Endodermal cell (in vitro differentiated cells): ENCODE measurements around the gene DIRAS1. TPM values are rescaled to one million over a fixed set of nuclear protein-coding genes. Genes with fewer than 3 reads are reported as not detected.

ENCODE experiments used
- DNase-seq: peaks from one replicate; pipeline ENCODE4 v3.0.0-alpha.2; 2017
- H3K27ac ChIP-seq: 2 replicates; pipeline ENCODE4 v1.5.1; 2013; ENCODE audit warnings: mild to moderate bottlenecking, low read depth, low read length, moderate library complexity
- H3K27me3 ChIP-seq: 2 replicates; pipeline ENCODE4 v1.6.1; 2013; ENCODE audit warnings: mild to moderate bottlenecking, low read length, moderate library complexity; ENCODE audit not compliant: insufficient read depth, control insufficient read depth, poor library complexity, severe bottlenecking
- H3K36me3 ChIP-seq: 2 replicates; pipeline ENCODE4 v1.7.0; 2013; ENCODE audit warnings: mild to moderate bottlenecking, low read length, moderate library complexity; ENCODE audit not compliant: control insufficient read depth, insufficient read depth
- H3K4me1 ChIP-seq: one replicate; pipeline ENCODE4 v1.7.0; 2013; ENCODE audit warnings: low read length; ENCODE audit not compliant: control insufficient read depth, insufficient read depth
- H3K4me3 ChIP-seq: 2 replicates; pipeline ENCODE4 v1.5.1; 2013; ENCODE audit warnings: mild to moderate bottlenecking, low read length, moderate library complexity
- H3K9ac ChIP-seq: 2 replicates; pipeline ENCODE4 v1.6.1; 2013; ENCODE audit warnings: mild to moderate bottlenecking, low read length, moderate library complexity; ENCODE audit not compliant: poor library complexity, severe bottlenecking; ENCODE audit errors: extremely low read depth
- H3K9me3 ChIP-seq: 2 replicates; pipeline ENCODE4 v1.6.1; 2013; ENCODE audit warnings: mild to moderate bottlenecking, low read length, moderate library complexity; ENCODE audit not compliant: control insufficient read depth
- H3K27ac Mint-ChIP-seq: 2 replicates; pipeline ENCODE4 v1.8.0; 2020; ENCODE audit warnings: mixed read lengths
- H3K27me3 Mint-ChIP-seq: 2 replicates; pipeline ENCODE4 v1.8.0; 2021; ENCODE audit warnings: mild to moderate bottlenecking, mixed read lengths; ENCODE audit not compliant: insufficient read depth
- H3K36me3 Mint-ChIP-seq: 2 replicates; pipeline ENCODE4 v1.8.0; 2020; ENCODE audit warnings: low read depth, mixed read lengths
- H3K4me1 Mint-ChIP-seq: 2 replicates; pipeline ENCODE4 v1.8.0; 2020; ENCODE audit warnings: mixed read lengths
- H3K4me3 Mint-ChIP-seq: 2 replicates; pipeline ENCODE4 v1.8.0; 2020; ENCODE audit warnings: mild to moderate bottlenecking, moderate library complexity, mixed read lengths
- H3K9me3 Mint-ChIP-seq: 2 replicates; pipeline ENCODE4 v1.8.0; 2020; ENCODE audit warnings: mild to moderate bottlenecking, mixed read lengths
- CTCF ChIP-seq: fragments of 200-600 bp; sonication (generic); conservative IDR thresholded peaks from 2 replicates; pipeline ENCODE4 v1.5.0; 2021; ENCODE audit warnings: antibody characterized with exemption, mild to moderate bottlenecking
- WGBS, 2 experiments: methylation state at CpG; one replicate each; pipeline versions ENCODE4 v1.1.5 to v1.1.7; 2013; ENCODE audit warnings: missing lambda C conversion rate in 2 of 2, mixed read lengths in 1 of 2; ENCODE audit not compliant: insufficient coverage in 1 of 2, insufficient read length in 1 of 2; 5-methylcytosine and 5-hydroxymethylcytosine counted together
- total RNA-seq, 2 donors: library from RNA; stranded (reverse); fragmentation: NEBNext Ultra II Directional in 1 of 2; extraction: Animal tissue kit (Norgen Biotek cat#: 25700) in 1 of 2; gene quantifications; 2 replicates in 1 of 2; 3 replicates in 1 of 2; pipeline ENCODE4 v1.2.1, GENCODE V29; 2021

The DIRAS1 gene
- total RNA-seq, 2 donors from 2014 or later: 4.7 to 8.4 TPM

- H3K4me1 ChIP-seq: no peaks in the 10 kb centered on the region
- H3K36me3 Mint-ChIP-seq: peaks cover 56% of the 10 kb centered on the region
- no peak overlapping the region for H3K9ac ChIP-seq
- no peak overlapping the region for H3K27ac ChIP-seq
- no peak overlapping the region for H3K4me3 ChIP-seq
- TF ChIP-seq CTCF: no peak
- H3K4me3 Mint-ChIP-seq: no peak overlapping the region
- H3K27me3 Mint-ChIP-seq: no peaks in the 10 kb centered on the region
- H3K36me3 ChIP-seq: peaks cover 64% of the 10 kb centered on the region
- no peak for DNase-seq
- no peaks in the 10 kb centered on the region for H3K9me3 ChIP-seq
- H3K9me3 Mint-ChIP-seq: no peaks in the 10 kb centered on the region
- no peaks in the 10 kb centered on the region for H3K4me1 Mint-ChIP-seq
- 82 to 95% methylated on average over 2 to 7 of the region's 7 CpGs for WGBS, 2 experiments
- H3K27me3 ChIP-seq: no peaks in the 10 kb centered on the region
- H3K27ac Mint-ChIP-seq: no peak overlapping the region
Observed at GRCh38 chr19:2759965-2760364, 38.8 kb upstream of the DIRAS1 start.

- Mint-ChIP-seq H3K4me3 (no peak overlapping the region), H3K4me1 (no peaks in the 10 kb centered on the region), H3K27ac (no peak overlapping the region), H3K27me3 (no peaks in the 10 kb centered on the region), H3K9me3 (no peaks in the 10 kb centered on the region), H3K36me3 (peaks cover 52% of the 10 kb centered on the region)
- no peaks in the 10 kb centered on the region for H3K4me1 ChIP-seq
- DNase-seq: no peak
- TF ChIP-seq CTCF: no peak
- H3K27ac ChIP-seq: no peak overlapping the region
- no peak overlapping the region for H3K4me3 ChIP-seq
- H3K9ac ChIP-seq: no peak overlapping the region
- no peaks in the 10 kb centered on the region for H3K9me3 ChIP-seq
- WGBS, 2 experiments: 92 to 96% methylated on average over 14 to 17 of the region's 17 CpGs
- H3K27me3 ChIP-seq: no peaks in the 10 kb centered on the region
- peaks cover 62% of the 10 kb centered on the region for H3K36me3 ChIP-seq
Observed at GRCh38 chr19:2759362-2759761, 38.2 kb upstream of the DIRAS1 start.

GRCh38 chr19:2758601-2759313 is 37.6 kb upstream of the DIRAS1 start:
- H3K27ac Mint-ChIP-seq: no peak overlapping the region
- H3K4me1 ChIP-seq: no peaks in the 10 kb centered on the region
- no peak overlapping the region for H3K4me3 ChIP-seq
- peaks cover 54% of the 10 kb centered on the region for H3K36me3 Mint-ChIP-seq
- no peak for TF ChIP-seq CTCF
- no peaks in the 10 kb centered on the region for H3K27me3 Mint-ChIP-seq
- no peak overlapping the region for H3K27ac ChIP-seq
- H3K4me1 Mint-ChIP-seq: no peaks in the 10 kb centered on the region
- no peaks in the 10 kb centered on the region for H3K9me3 Mint-ChIP-seq
- 96 to 98% methylated on average over 15 to 17 of the region's 17 CpGs for WGBS, 2 experiments
- no peaks in the 10 kb centered on the region for H3K9me3 ChIP-seq
- peaks cover 59% of the 10 kb centered on the region for H3K36me3 ChIP-seq
- H3K4me3 Mint-ChIP-seq: no peak overlapping the region
- DNase-seq: no peak
- H3K27me3 ChIP-seq: no peaks in the 10 kb centered on the region
- no peak overlapping the region for H3K9ac ChIP-seq
